Common myeloid progenitor, CD34-positive (primary cell): ENCODE results near the gene ZNFX1.
"Not testable (repeated sequence)": the region's sequence is repeated elsewhere in the genome, so short reads cannot be mapped to it uniquely, and the experiment has no call there.

Source experiments
- CTCF ChIA-PET: fragments of 350-600 bp; sonication (Branson Sonifier 250); formaldehyde crosslinking; loops from one replicate; lab custom pipeline; 2021; ENCODE audit warnings: antibody characterized with exemption; lab: Charles Lee
- POLR2A ChIA-PET: fragments of 350-600 bp; sonication (Branson Sonifier 250); formaldehyde crosslinking; loops from one replicate; lab custom pipeline; 2021; ENCODE audit warnings: antibody characterized with exemption; lab: Charles Lee
- DNase-seq, 3 donors: peaks; one replicate each; pipeline versions ENCODE4 v3.0.0 to v3.0.0-alpha.2; 2013
- H3K27ac ChIP-seq, 2 experiments: 1 replicate in 1 of 2; 2 replicates in 1 of 2; pipeline ENCODE4 v1.7.0; 2013; ENCODE audit warnings: inconsistent platforms in 2 of 2, low read length in 2 of 2, mild to moderate bottlenecking in 2 of 2, low read depth in 1 of 2, moderate library complexity in 1 of 2; ENCODE audit not compliant: severe bottlenecking in 2 of 2, insufficient read depth in 1 of 2, poor library complexity in 1 of 2
- H3K27me3 ChIP-seq, 5 experiments: replicated peaks in 2 of 5; 1 replicate in 3 of 5; 2 replicates in 2 of 5; pipeline versions ENCODE4 v1.6.1 to v1.7.0; 2013; ENCODE audit warnings: low read length in 4 of 5, mild to moderate bottlenecking in 2 of 5, moderate library complexity in 2 of 5, inconsistent platforms in 1 of 5; ENCODE audit not compliant: insufficient read depth in 5 of 5, control insufficient read depth in 4 of 5
- H3K36me3 ChIP-seq, 4 experiments: 1 replicate in 2 of 4; 2 replicates in 2 of 4; pipeline versions ENCODE4 v1.6.1 to v1.7.0; 2013; ENCODE audit warnings: low read length in 3 of 4, control low read depth in 1 of 4, mild to moderate bottlenecking in 1 of 4; ENCODE audit not compliant: control insufficient read depth in 4 of 4, insufficient read depth in 4 of 4
- H3K4me1 ChIP-seq, 4 experiments: 1 replicate in 3 of 4; 2 replicates in 1 of 4; pipeline versions ENCODE4 v1.6.1 to v1.7.1; 2013; ENCODE audit warnings: low read length in 3 of 4, mild to moderate bottlenecking in 3 of 4, control low read depth in 1 of 4, inconsistent platforms in 1 of 4, moderate library complexity in 1 of 4; ENCODE audit not compliant: control insufficient read depth in 4 of 4, insufficient read depth in 4 of 4; ENCODE audit errors: control extremely low read depth in 1 of 4
- H3K4me3 ChIP-seq, 7 experiments: 1 replicate in 4 of 7; 2 replicates in 3 of 7; pipeline versions ENCODE4 v1.5.1 to v1.7.0; 2013; ENCODE audit warnings: mild to moderate bottlenecking in 7 of 7, low read length in 6 of 7, moderate library complexity in 6 of 7, inconsistent platforms in 2 of 7, low read depth in 2 of 7, control low read depth in 1 of 7; ENCODE audit not compliant: insufficient read depth in 4 of 7, control insufficient read depth in 1 of 7; ENCODE audit errors: extremely low read depth in 1 of 7
- H3K9me3 ChIP-seq, 5 experiments: 1 replicate in 4 of 5; 2 replicates in 1 of 5; pipeline versions ENCODE4 v1.6.1 to v1.7.1; 2013; ENCODE audit warnings: low read length in 4 of 5, mild to moderate bottlenecking in 2 of 5, inconsistent platforms in 1 of 5, low read depth in 1 of 5, moderate library complexity in 1 of 5; ENCODE audit not compliant: control insufficient read depth in 4 of 5, insufficient read depth in 2 of 5; ENCODE audit errors: control extremely low read depth in 1 of 5
- WGBS: methylation state at CpG from one replicate; pipeline ENCODE4 v1.1.5; 2013; ENCODE audit not compliant: insufficient coverage; 5-methylcytosine and 5-hydroxymethylcytosine counted together

The ZNFX1 gene

DNA sequence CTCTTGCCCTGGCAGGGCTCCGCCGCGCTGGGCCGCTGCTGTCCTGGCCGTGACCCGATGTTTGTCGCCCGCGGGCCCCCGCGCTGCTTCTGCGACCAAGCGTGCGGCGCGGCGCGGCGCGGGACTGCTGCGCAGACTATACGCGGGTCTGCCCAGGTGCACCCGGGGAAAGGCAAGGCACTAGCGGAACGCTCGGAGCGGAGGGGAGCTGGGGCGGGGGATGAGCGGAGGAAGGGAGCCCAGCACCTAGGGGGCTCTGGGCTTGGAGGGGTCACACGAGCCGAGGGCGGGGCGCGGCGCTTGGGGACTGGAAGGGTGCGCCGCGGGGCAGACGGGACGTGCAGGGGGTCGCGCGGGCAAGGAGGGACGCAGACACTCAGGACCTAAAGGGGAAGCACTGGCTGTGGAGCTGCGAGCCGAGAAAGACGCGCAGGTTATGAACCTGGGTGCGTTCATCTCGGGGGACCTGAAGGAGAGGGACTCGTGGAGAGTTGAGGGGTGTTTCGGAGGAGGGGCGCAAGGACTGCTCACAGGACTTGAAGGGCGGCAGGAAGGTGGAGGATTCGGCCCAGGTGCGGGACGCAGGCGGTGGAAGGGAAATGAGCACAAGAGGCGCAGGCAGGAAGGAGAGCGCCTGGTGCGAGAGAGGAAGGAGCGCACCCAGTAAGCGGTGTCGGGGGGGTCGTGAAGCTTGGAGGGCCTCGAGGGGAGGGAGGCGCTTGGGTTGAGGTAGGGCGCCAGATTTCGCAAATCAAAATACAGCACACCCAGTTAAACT lies 40.8 kb upstream of the ZNFX1 start:
- DNase-seq, result peak in 2 of 3 donors; percentile 54 to 67
- peaks cover 7 to 35% (median 15%) of the 10 kb centered on the region in 5 experiments for H3K27me3 ChIP-seq
- CTCF ChIA-PET, result interaction anchor here (0.8 to 7.5 kb wide), 7 partner anchors 11 to 74 kb away, joined by 3 to 83 read pairs (median 4); no protein-coding TSS in a partner anchor

DNA sequence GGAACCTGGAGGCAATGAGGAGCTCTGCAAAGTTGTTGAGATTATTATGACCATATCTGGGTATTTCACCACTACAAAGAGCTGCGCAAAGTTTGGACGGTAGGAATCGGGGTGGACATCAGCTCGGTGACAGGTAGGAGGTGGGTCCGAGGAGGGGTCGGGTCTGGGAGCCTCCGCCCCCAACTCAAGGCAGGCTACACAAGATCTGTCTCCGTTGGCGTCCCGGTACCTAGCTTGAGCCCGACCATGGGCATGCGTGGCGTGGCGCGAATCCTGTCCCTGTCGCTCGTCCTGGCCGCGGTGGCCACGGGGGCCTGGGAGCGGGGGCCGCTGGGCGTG lies 40.2 kb upstream of the ZNFX1 start:
- Histone ChIP-seq H3K27me3 (peaks cover 7 to 35% (median 15%) of the 10 kb centered on the region in 5 experiments), H3K9me3 (peaks cover 0 to 5% (median 0%) of the 10 kb centered on the region in 5 experiments), H3K4me3 (peak overlapping the region; percentile 40 to 81 (median 71)), H3K36me3 (no peaks in the 10 kb centered on the region), H3K27ac (no peak overlapping the region), H3K4me1 (peaks cover 0 to 34% (median 17%) of the 10 kb centered on the region in 4 experiments)
- ChIA-PET CTCF (interaction anchor here (0.8 to 7.1 kb wide), 4 partner anchors 16 to 73 kb away, joined by 3 to 83 read pairs (median 4); no protein-coding TSS in a partner anchor), POLR2A (interaction anchor here (0.8 to 2.0 kb wide), 3 partner anchors 40 to 71 kb away, joined by 3 to 6 read pairs (median 4); partner anchors contain the start of gene ZNFX1)
- no peak for DNase-seq
- WGBS, result 4% methylated on average over 22 of the region's 23 CpGs

More for the DNA sequence above, 40.8 kb upstream of the ZNFX1 start:
- no peaks in the 10 kb centered on the region for H3K36me3 ChIP-seq
- POLR2A ChIA-PET, result interaction anchor here (0.6 to 2.0 kb wide), 5 partner anchors 8 to 1413 kb away, joined by 3 to 6 read pairs (median 3); partner anchors contain the start of genes PARD6B and ZNFX1
- H3K4me1 ChIP-seq, result peaks cover 0 to 37% (median 18%) of the 10 kb centered on the region in 4 experiments
- H3K27ac ChIP-seq, result no peak overlapping the region
- H3K4me3 ChIP-seq, result peak overlapping the region; percentile 43 to 81 (median 71)
- 0% methylated on average over 29 of the region's 70 CpGs for WGBS
- H3K9me3 ChIP-seq, result peaks cover 0 to 5% (median 0%) of the 10 kb centered on the region in 5 experiments

DNA sequence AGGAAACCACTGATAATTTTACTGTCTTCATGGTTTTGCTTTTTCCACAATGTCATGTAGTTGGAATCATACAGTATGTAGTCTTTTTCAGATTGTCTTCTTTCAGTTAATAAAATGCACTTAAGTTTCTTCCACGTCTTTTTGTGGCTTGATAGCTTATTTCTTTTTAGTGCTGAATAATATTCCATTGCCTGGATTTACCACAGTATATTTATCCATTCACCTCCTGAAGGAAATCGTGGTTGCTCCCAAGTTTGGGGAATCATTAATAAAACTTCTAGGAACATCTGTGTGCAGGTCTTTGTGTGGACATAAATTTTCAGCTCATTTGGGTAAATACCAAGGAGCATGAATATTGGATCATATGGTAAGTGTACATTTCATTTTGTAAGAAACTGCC lies 38.8 kb upstream of the ZNFX1 start:
- Histone ChIP-seq H3K27me3 (peaks cover 7 to 35% (median 15%) of the 10 kb centered on the region in 5 experiments), H3K27ac (no peak overlapping the region), H3K9me3 (peaks cover 0 to 5% (median 0%) of the 10 kb centered on the region in 5 experiments), H3K4me3 (no peak overlapping the region), H3K4me1 (peaks cover 0 to 29% (median 17%) of the 10 kb centered on the region in 4 experiments), H3K36me3 (no peaks in the 10 kb centered on the region)
- ChIA-PET CTCF (no interaction called here), POLR2A (no interaction called here)
- no peak for DNase-seq
- WGBS, result no CpG with 5 or more reads among the region's 2 CpGs

DNA sequence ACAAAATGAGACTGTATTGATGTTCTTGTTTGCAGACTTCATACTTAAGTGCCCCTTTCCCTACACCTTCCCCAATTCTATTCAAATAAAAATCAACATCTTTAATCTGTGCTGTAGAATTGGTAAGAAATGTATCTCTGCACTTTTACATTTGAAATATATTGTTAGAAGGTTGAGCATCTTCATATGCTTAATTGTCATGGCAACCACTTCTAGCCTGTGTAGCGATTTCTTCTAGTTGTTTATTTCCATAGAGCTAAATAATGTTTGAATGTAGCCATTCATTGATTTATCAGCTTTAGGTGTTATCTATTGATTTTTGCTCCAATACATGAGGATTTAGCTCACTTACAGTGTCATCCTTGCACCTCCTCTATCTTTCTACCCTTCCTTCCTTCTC lies 37.7 kb upstream of the ZNFX1 start:
- DNase-seq, result no peak
- no CpG with 5 or more reads among the region's 1 CpG for WGBS
- Histone ChIP-seq H3K27me3 (peaks cover 7 to 30% (median 15%) of the 10 kb centered on the region in 5 experiments), H3K27ac (no peak overlapping the region), H3K9me3 (peaks cover 0 to 8% (median 0%) of the 10 kb centered on the region in 5 experiments), H3K4me3 (no peak overlapping the region), H3K4me1 (peaks cover 0 to 24% (median 17%) of the 10 kb centered on the region in 4 experiments), H3K36me3 (no peaks in the 10 kb centered on the region)
- POLR2A ChIA-PET, result no interaction called here
- CTCF ChIA-PET, result interaction anchor here (0.8 kb wide), 1 partner anchor 30 kb away, joined by 3 read pairs; no protein-coding TSS in a partner anchor

DNA sequence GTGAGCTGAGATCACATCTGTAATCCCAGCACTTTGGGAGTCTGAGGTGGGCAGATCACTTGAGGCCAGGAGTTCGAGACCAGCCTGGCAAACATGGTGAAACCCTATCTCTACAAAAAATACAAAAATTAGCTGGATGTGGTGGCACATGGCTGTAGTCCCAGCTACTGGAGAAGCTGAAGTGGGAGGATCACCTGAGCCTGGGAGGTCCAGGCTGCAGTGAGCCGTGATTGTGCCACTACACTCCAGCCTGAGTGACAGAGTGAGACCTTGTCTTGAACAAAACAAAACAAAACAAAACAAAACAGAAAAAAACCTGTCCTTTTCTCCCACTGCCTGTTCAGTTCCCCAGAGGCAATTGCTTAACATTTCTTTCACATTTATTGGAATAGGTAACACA lies 36.2 kb upstream of the ZNFX1 start:
- H3K27me3 ChIP-seq, result peaks cover 7 to 16% (median 10%) of the 10 kb centered on the region in 5 experiments
- not testable (repeated sequence) for DNase-seq, H3K27ac ChIP-seq, H3K36me3 ChIP-seq, H3K4me3 ChIP-seq
- CTCF ChIA-PET, result interaction anchor here (1.4 to 2.3 kb wide), 3 partner anchors 10 to 67 kb away, joined by 3 to 7 read pairs (median 4); no protein-coding TSS in a partner anchor
- 100% methylated on average over 1 of the region's 2 CpGs for WGBS
- peaks cover 0 to 12% (median 11%) of the 10 kb centered on the region in 4 experiments for H3K4me1 ChIP-seq
- peaks cover 0 to 10% (median 0%) of the 10 kb centered on the region in 5 experiments for H3K9me3 ChIP-seq
- POLR2A ChIA-PET, result interaction anchor here (0.6 kb wide), 1 partner anchor 62 kb away, joined by 4 read pairs; no protein-coding TSS in a partner anchor

DNA sequence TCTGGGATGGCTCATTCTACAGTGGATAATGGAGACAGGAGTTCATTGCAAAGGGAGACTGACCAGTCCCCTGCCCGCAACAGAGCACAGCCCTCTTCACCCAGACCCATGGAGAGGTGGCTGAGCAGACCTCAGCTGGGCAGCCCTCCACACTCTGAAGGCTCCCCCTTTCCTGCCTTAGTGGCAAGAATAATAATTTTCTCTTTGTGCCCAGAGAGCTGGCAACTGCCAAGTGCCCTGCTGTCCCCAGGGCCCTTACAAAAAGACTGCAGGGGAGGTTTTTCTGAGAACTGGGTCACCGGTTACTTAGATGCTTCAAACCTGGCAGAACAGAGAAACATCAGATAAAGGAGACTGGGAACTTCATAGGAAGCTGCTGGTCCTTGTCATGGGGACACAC lies 35.4 kb upstream of the ZNFX1 start:
- Histone ChIP-seq H3K27me3 (peaks cover 7 to 10% (median 8%) of the 10 kb centered on the region in 5 experiments), H3K4me1 (peaks cover 0 to 8% (median 4%) of the 10 kb centered on the region in 4 experiments), H3K36me3 (no peaks in the 10 kb centered on the region), H3K27ac (no peak overlapping the region), H3K9me3 (peaks cover 0 to 10% (median 0%) of the 10 kb centered on the region in 5 experiments), H3K4me3 (no peak overlapping the region)
- ChIA-PET CTCF (interaction anchor here (0.8 to 2.3 kb wide), 3 partner anchors 8 to 66 kb away, joined by 3 to 7 read pairs (median 3); no protein-coding TSS in a partner anchor), POLR2A (no interaction called here)
- no peak for DNase-seq
- WGBS, result 100% methylated on average over 1 of the region's 2 CpGs
